VCaP (cell line): Measurements from ENCODE around the gene HOGA1.

Experiments
- H3K27ac ChIP-seq: fragments of 450-650 bp; 2 replicates; pipeline ENCODE4 v1.5.1; 2017
- TF ChIP-seq, protein P1 (sequence below): fragments of 450-650 bp; conservative IDR thresholded peaks from 2 replicates; pipeline ENCODE4 v1.5.1; 2017; ENCODE audit warnings: mild to moderate bottlenecking, moderate library complexity

HOGA1 gene

DNA sequence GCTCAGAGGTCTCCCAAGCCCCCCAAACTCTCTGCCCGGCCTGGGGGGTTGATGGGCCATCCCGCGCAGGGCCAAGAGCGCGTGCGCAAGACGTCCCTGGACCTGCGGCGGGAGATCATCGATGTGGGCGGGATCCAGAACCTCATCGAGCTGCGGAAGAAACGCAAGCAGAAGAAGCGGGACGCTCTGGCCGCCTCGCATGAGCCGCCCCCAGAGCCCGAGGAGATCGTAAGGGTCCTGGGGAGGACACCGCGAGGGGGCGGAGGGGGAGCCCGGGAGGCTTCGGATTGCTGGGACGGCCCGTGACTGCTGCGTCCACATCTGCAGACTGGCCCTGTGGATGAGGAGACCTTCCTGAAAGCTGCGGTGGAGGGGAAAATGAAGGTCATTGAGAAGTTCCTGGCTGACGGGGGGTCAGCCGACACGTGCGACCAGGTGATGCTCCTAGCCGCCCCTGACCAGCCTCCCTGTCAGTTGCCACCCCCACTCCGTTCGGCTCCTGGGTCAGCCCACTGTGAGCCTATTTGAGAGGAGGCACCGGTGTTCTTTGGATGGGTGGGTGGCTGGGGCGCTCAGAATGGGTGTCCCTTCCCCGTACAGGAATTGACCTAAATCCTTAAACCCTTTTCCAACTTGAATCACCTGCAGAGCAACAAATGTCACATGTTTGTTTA, 5.9 kb upstream of the HOGA1 start:
- TF ChIP-seq, protein P1, sequence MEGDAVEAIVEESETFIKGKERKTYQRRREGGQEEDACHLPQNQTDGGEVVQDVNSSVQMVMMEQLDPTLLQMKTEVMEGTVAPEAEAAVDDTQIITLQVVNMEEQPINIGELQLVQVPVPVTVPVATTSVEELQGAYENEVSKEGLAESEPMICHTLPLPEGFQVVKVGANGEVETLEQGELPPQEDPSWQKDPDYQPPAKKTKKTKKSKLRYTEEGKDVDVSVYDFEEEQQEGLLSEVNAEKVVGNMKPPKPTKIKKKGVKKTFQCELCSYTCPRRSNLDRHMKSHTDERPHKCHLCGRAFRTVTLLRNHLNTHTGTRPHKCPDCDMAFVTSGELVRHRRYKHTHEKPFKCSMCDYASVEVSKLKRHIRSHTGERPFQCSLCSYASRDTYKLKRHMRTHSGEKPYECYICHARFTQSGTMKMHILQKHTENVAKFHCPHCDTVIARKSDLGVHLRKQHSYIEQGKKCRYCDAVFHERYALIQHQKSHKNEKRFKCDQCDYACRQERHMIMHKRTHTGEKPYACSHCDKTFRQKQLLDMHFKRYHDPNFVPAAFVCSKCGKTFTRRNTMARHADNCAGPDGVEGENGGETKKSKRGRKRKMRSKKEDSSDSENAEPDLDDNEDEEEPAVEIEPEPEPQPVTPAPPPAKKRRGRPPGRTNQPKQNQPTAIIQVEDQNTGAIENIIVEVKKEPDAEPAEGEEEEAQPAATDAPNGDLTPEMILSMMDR: no peak
- H3K27ac ChIP-seq: no peak overlapping the region

DNA sequence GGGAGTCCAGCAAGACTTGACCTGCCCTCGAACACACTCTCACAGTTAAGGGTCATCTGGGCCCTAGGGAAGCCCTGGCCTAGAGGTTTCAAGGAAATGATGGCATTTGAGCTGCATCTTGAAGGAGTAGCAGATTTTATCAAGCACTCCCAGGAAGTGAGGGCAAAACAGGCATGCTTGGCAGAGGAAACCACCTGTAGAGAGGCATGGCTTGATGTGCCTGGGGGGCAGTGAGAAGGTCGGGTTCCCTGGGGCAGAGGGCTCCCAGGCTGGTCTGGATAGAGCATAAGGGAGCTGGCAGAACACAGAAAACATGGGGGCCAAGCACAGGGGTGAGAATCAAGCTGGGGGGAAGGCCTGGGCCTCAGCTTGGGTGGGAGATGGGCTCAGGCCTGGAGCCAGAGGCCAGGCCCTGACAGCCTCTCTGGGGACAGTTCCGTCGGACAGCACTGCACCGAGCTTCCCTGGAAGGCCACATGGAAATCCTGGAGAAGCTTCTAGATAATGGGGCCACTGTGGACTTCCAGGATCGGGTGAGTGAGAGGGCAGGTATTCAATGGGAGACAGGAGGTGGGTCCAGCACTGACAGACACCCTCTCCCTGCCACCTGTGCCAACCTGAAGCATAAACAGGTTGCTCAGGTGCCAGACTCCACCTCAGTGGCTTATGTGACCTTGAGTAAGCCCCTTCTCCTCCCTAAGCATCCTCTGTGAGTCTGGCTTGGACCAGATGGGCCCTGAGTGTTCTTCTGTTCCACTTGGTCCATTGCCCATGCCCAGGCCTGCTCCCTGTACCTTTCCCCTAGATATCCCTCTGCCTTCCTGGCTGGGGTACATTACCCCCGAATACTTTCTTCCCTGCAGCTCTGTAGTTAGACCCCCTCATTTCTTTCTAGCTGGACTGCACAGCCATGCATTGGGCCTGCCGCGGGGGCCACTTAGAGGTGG, 3.5 kb upstream of the HOGA1 start:
- TF ChIP-seq, protein P1: no peak
- H3K27ac ChIP-seq: no peak overlapping the region

DNA sequence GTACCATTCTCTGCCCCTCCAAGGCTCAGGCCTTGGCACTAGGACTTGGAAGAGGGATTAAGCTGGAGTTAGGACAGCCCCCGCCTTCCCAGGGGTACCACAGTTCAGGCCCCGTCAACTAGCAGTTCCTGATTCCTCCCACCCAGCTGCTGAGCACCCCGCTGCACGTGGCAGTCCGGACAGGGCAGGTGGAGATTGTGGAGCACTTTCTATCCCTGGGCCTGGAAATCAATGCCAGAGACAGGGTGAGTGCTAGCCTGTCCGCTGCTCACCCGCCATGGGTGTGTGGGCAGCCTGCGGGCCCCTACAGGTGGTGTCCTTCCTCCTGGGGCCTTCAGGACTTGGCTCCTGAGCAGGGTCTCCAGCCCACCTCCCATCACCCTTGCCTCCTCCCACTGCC, 2.0 kb upstream of the HOGA1 start:
- TF ChIP-seq, protein P1: no peak
- H3K27ac ChIP-seq: no peak overlapping the region

DNA sequence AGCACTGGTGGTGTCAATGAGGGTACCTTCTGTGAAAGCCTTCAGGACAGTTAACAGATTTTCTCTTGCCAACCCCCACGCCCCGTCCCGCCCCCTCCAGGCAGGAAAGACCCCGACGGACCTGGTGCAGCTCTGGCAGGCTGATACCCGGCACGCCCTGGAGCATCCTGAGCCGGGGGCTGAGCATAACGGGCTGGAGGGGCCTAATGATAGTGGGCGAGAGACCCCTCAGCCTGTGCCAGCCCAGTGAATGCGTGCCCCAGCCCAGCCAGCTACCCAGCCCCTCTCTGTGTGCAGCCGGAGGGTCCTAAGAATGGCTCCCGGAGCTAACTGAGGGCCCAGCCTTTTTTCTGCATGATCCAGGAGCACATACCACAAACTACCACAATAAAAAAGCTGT, 713 bp upstream of the HOGA1 start:
- no peak overlapping the region for H3K27ac ChIP-seq
- TF ChIP-seq, protein P1: no peak

DNA sequence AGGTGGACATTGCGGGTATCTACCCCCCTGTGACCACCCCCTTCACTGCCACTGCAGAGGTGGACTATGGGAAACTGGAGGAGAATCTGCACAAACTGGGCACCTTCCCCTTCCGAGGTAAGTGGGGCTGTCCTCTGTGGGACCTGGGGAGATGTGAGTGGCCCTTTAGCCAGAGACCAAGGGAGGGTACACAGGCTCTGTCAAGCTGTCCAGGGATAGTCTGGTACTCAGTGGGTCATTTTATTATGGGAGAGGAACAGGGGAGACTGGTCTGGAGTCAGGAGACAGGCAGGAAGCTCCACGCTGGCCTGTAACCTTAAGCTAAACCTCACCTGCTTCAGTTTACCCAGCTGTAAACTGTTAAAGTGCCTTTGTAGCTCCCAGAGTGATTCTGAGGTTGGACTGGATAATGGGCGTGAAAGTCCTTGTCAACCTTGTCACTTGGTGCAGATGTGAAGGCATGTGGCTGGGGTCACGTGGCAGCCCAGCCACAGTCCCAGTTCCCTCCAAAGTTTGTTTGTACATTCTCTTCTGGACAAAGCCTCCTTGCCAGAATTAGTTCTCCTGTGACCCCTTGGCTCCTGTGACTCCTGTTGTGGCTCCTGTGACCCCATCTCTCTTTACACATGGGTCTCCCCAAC, 729 bp downstream of the HOGA1 start:
- TF ChIP-seq, protein P1: no peak
- no peak overlapping the region for H3K27ac ChIP-seq

DNA sequence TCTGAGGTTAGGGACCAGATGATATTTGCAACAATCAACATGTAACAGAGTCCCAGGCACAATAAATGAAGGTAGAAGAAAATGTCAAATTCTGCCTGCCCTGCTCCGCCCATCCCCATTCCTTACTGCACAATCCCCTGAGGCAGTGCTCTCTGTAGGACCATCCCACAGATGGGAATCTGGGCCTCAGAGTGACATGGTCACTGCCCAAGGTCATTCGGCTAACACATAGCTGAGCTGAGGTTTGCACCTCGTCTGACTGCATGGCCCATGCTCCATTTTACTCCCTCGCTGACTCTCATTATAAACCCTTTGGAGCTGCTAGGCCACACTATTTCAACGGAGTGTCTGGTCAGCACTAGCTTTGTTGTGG, 1.2 kb downstream of the HOGA1 start:
- no peak overlapping the region for H3K27ac ChIP-seq
- TF ChIP-seq, protein P1: no peak

DNA sequence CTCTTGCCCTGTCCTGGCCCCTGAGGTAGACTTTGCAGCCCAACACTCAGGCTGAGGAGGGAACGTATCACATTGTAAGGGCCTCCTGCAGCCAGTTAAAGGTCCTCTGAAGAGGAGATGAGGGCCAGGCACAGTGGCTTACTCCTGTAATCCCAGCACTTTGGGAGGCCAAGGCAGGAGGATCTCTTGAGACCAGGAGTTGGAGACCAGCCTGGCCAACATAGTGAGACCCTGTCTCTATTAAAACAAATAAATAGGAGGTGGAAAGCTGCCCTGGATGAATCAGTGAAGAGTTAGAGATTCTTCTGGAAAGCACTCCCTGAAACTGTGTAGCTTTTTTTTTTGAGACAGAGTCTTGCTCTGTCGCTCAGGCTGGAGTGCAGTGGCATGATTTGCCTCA, 3.0 kb downstream of the HOGA1 start:
- TF ChIP-seq, protein P1: no peak
- no peak overlapping the region for H3K27ac ChIP-seq
